Suprapubic skin (tissue), 4 donors: ENCODE data around the gene YIPF4. TPM values are rescaled to one million over a fixed set of nuclear protein-coding genes. Genes with fewer than 3 reads are reported as not detected.

Source experiments
- DNase-seq, 2 donors: peaks; one replicate each; pipeline ENCODE4 v3.0.0-alpha.2; 2019; ENCODE audit warnings: low spot score in 2 of 2
- H3K27ac ChIP-seq: fragments of 200-600 bp; sonication (generic); one replicate; pipeline ENCODE4 v1.5.1; 2019
- H3K27me3 ChIP-seq: fragments of 200-600 bp; sonication (generic); one replicate; pipeline ENCODE4 v1.5.1; 2019
- H3K36me3 ChIP-seq: fragments of 200-600 bp; sonication (generic); one replicate; pipeline ENCODE4 v1.5.1; 2019
- H3K4me1 ChIP-seq: fragments of 200-600 bp; sonication (generic); one replicate; pipeline ENCODE4 v1.5.1; 2019
- H3K4me3 ChIP-seq: fragments of 200-600 bp; sonication (generic); one replicate; pipeline ENCODE4 v1.5.1; 2019; ENCODE audit warnings: mild to moderate bottlenecking
- H3K9me3 ChIP-seq: fragments of 200-600 bp; sonication (generic); one replicate; pipeline ENCODE4 v1.5.1; 2019
- EP300 ChIP-seq: sonication (generic); formaldehyde crosslinking; IDR thresholded peaks from one replicate; pipeline ENCODE4 v1.6.1; 2017; ENCODE audit warnings: antibody characterized with exemption
- POLR2A ChIP-seq, 2 donors: fragments of 450-650 bp; IDR thresholded peaks; one replicate each; pipeline ENCODE4 v1.6.1; 2017; ENCODE audit warnings: antibody characterized with exemption in 2 of 2, mild to moderate bottlenecking in 2 of 2, moderate library complexity in 2 of 2
- POLR2AphosphoS5 ChIP-seq, 3 donors: sonication (generic); formaldehyde crosslinking; IDR thresholded peaks; one replicate each; pipeline ENCODE4 v1.6.1; 2017; ENCODE audit warnings: antibody characterized with exemption in 3 of 3
- WGBS: methylation state at CpG from one replicate; pipeline ENCODE4 v1.1.5; 2018; 5-methylcytosine and 5-hydroxymethylcytosine counted together
- total RNA-seq, 4 donors: library from RNA; depleted of rRNA; stranded (reverse); fragments of >200 nt; gene quantifications; one replicate each; pipeline ENCODE4 v1.1.0, GENCODE V29; 2016
- TF ChIP-seq, protein P1 (sequence below), 2 donors: fragments of 200-600 bp in 1 of 2; fragments of 450-650 bp in 1 of 2; sonication (generic) in 1 of 2; IDR thresholded peaks; one replicate each; pipeline ENCODE4 v1.5.1; 2016 to 2019; ENCODE audit warnings: antibody characterized with exemption in 2 of 2, mild to moderate bottlenecking in 1 of 2, moderate library complexity in 1 of 2

YIPF4 gene
- total RNA-seq, 4 donors from 2014 or later = 8.5 to 36.5 (median 19.8) TPM

DNA sequence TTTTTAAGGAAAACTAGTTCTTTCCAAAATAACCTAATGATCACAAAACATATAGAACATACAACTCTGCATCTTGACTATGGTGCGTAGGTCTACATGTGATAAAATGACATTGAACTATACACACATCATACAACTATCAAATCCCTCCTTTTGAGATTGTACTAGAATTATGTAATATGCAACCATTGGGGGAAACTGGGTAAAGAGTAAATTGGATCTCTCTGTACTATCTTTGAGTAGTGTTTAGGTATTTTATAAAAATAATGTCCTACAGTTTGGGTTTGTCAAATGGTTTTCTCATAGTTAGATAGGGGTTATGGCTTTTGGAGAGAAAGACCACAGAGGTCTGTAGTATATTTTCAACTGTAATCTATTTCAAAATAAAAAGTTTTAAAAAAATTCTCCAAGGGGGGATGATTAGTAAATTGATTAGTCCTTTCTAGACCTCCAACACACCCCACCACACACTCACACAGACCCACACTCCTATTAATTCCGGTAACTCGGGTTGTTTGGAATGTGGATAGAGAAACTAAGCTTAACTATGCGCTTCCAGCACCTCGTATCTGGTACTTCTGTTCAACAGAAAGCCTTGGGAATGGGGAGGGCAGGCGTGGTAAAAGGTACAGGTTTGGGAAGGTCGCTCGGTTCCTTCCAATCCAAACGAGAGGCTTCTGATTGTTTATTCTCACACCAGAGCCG lies 78.4 kb downstream of the YIPF4 start:
- 11% methylated on average over 10 of the region's 10 CpGs for WGBS
- DNase-seq = no peak
- H3K4me3 ChIP-seq = peak overlapping the region; percentile 95

DNA sequence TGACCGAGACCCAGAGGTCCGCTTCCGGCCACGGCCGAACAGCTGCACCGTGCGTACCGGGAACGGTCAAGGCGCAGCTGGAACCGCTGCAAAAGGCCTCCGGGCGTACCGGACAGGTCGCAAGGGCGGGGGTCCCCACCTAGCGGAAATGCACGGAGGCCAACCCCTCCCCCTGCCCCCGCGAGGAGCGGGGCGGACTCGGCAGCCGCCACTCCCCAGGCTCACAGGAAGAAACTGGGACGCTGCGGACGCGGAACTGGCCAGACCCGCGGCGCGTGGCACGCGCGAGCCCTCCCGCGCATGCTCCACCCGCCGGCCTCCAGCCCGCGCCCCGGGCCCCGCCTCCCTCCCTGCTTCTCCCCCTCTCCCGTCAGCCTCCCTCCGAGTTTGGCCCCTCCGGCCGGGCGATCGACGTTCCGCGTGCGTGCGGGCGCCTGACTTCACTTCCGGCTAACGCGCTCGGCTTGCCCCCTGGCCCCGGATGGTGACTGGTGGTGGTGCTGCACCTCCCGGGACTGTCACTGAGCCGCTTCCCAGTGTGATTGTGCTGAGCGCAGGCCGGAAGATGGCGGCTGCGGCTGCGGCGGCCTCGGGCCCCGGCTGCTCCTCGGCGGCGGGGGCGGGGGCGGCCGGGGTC lies 79.1 kb downstream of the YIPF4 start, which contains the start of gene BIRC6:
BIRC6 (plus strand) TSS at position 343 of the 637 bp plus-strand sequence; CDS start at position 482, 139 bp downstream.
- Histone ChIP-seq H3K4me3 (peak within 1 kb of the TSS; percentile 95), H3K4me1 (peaks cover 35% of the 10 kb centered on the region), H3K27me3 (no peaks in the 10 kb centered on the region), H3K27ac (peak within 1 kb of the TSS; percentile 95), H3K36me3 (no peaks in the 10 kb centered on the region), H3K9me3 (no peaks in the 10 kb centered on the region)
- under 1% methylated on average over 44 of the region's 76 CpGs for WGBS
- DNase-seq = peak; percentile 98 to 99
- TF ChIP-seq POLR2AphosphoS5 (IDR thresholded peaks at IDR 0.05) = peak in 2 of 3 donors; percentile 14 to 62
- no peak for TF ChIP-seq EP300
- TF ChIP-seq POLR2A (IDR thresholded peaks at IDR 0.05) = peak; percentile 54 to 58
- TF ChIP-seq, protein P1, sequence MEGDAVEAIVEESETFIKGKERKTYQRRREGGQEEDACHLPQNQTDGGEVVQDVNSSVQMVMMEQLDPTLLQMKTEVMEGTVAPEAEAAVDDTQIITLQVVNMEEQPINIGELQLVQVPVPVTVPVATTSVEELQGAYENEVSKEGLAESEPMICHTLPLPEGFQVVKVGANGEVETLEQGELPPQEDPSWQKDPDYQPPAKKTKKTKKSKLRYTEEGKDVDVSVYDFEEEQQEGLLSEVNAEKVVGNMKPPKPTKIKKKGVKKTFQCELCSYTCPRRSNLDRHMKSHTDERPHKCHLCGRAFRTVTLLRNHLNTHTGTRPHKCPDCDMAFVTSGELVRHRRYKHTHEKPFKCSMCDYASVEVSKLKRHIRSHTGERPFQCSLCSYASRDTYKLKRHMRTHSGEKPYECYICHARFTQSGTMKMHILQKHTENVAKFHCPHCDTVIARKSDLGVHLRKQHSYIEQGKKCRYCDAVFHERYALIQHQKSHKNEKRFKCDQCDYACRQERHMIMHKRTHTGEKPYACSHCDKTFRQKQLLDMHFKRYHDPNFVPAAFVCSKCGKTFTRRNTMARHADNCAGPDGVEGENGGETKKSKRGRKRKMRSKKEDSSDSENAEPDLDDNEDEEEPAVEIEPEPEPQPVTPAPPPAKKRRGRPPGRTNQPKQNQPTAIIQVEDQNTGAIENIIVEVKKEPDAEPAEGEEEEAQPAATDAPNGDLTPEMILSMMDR (IDR thresholded peaks at IDR 0.05) = no peak

More for the DNA sequence above, 78.4 kb downstream of the YIPF4 start:
- H3K27ac ChIP-seq = peak overlapping the region; percentile 95
- no peaks in the 10 kb centered on the region for H3K9me3 ChIP-seq
- no peaks in the 10 kb centered on the region for H3K36me3 ChIP-seq
- peaks cover 35% of the 10 kb centered on the region for H3K4me1 ChIP-seq
- no peaks in the 10 kb centered on the region for H3K27me3 ChIP-seq
- TF ChIP-seq, protein P1 (IDR thresholded peaks at IDR 0.05) = no peak
- TF ChIP-seq POLR2A (IDR thresholded peaks at IDR 0.05) (no peak), POLR2AphosphoS5 (IDR thresholded peaks at IDR 0.05) (no peak), EP300 (no peak)

DNA sequence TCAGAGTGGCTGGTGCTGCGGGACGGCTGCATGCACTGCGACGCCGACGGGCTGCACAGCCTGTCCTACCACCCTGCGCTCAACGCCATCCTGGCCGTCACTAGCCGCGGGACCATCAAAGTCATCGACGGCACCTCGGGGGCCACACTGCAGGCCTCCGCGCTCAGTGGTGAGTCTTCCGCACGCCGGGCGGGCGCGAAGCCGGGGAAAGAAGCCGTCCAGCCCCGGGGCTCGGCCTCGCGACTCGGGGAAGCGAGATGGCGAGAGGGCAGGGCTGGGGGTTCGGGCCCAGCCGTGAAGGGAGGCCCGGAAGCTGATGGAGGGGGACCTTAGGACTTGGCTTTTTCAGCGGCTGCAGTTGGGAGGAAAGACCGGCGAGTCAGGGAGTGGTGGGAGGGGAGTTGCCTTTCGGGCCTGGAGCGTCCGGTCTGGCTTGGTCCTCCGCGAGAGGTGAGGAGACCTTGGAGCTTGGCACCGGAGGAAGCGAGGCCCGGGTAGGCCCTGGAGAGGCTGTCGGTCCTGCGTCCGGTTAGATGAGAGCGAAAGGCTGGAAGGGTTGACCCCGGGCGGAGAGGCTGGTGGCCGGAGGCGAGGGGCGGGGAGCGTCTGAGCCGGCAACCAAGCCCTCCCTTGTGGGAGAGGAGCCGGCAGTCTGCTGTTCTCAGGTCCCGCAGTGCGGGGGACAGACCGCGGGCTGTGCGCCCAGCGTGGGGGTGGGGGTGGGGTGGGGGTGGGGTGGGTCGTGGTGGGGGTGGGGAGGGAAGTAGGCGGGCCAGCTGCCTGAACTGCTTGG lies 79.8 kb downstream of the YIPF4 start:
- no peaks in the 10 kb centered on the region for H3K27me3 ChIP-seq
- TF ChIP-seq, protein P1 (IDR thresholded peaks at IDR 0.05) = no peak
- no peak for TF ChIP-seq POLR2AphosphoS5 (IDR thresholded peaks at IDR 0.05)
- no peak for TF ChIP-seq POLR2A (IDR thresholded peaks at IDR 0.05)
- no peak for TF ChIP-seq EP300
- peak overlapping the region; percentile 95 for H3K27ac ChIP-seq
- H3K4me3 ChIP-seq = peak overlapping the region; percentile 95
- no peaks in the 10 kb centered on the region for H3K9me3 ChIP-seq
- peaks cover 35% of the 10 kb centered on the region for H3K4me1 ChIP-seq
- peak; percentile 78 to 80 for DNase-seq
- under 1% methylated on average over 47 of the region's 65 CpGs for WGBS
- no peaks in the 10 kb centered on the region for H3K36me3 ChIP-seq

DNA sequence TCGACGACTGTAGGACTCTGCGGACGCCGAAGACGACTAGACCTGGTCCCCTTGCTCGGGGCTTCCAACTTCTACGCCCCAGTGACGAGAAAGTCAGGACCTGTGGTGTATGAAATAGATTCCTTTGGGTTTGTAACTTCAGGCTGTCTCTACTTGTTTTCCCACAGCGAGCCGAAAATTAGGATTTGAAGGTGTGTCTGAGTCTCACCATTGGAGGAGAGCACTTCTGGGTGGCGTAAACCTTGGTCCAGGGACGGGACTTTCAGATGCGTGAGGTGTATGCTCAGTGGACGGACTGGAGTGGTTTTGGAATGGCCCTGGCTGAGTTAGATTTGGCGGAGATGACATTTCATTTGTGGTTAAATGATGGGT lies 80.4 kb downstream of the YIPF4 start:
- Histone ChIP-seq H3K4me3 (peak overlapping the region; percentile 95), H3K27me3 (no peaks in the 10 kb centered on the region), H3K36me3 (no peaks in the 10 kb centered on the region), H3K27ac (peak overlapping the region; percentile 95), H3K9me3 (no peaks in the 10 kb centered on the region), H3K4me1 (peaks cover 37% of the 10 kb centered on the region)
- no peak for DNase-seq
- 6% methylated on average over 16 of the region's 16 CpGs for WGBS
- TF ChIP-seq EP300 = no peak
- TF ChIP-seq, protein P1 (IDR thresholded peaks at IDR 0.05) = no peak
